ENCODE data around the gene EID2.

EID2 gene

DNA sequence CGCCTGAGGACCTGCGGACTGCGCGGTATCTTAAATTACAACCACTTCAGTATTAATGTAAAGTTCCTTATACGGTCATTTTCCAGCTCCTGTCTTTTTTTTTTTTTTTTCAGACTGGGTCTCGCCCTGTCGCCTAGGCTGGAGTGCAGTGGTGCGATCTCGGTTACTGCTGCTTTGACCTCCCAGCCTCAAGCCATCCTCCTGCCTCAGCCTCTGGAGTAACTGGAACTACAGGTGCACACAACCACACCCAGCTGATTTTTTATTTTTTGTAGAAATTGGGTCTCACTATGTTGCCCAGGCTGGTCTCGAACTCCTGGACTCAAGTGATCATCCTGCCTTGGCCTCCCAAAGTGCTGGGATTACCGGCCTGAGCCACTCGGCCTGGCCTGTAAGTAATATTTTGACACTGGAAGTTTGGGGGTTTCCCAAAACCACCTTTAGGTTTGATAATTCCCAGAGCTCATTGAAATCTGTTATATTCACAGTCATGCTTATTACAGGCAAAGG is 6.9 kb downstream of the EID2 start:
- DNase-seq, result no peak

DNA sequence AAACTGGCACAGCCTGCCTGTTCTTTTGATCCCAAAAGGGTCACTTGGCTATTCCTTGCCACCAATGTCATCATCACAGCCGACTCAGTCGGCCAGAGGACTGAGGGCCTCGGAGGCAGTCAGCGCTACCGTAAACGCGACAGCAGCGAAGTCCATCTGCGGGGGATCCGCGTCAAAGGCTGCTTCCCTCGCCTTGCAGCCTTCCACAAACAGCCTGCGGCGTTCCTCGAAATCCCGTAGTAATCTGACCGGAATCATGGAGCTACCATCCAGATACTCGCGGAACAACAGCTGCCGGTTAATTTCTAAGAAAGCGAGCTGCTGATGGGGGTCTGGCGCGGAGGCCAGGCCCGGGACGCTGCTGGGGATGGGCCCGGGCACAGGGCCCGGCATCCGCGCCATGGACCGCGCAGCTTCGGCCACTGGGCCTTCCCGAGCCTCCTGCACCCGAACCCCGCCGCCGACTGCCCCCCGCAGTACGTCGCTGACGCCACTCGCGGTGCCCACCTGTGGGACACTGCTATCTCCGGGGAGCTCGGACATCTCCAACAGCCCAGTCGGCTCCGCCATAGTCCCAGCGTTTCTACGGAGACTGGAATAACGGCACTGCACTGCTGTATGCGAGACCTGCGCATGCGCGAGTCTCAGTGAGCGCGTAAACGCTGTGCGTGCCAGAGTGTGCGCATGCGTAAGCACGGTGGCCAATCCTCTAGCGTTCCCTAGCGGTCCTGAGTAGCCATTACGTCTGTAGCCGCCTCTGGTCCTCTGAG is 7.5 kb downstream of the EID2 start, which contains the start of gene EID2B:
Gene EID2B (minus strand): TSS at position 620 of the 770 bp plus-strand sequence. CDS start 50 bp downstream, at position 570.
- DNase-seq, result peak; percentile 93 to 95

DNA sequence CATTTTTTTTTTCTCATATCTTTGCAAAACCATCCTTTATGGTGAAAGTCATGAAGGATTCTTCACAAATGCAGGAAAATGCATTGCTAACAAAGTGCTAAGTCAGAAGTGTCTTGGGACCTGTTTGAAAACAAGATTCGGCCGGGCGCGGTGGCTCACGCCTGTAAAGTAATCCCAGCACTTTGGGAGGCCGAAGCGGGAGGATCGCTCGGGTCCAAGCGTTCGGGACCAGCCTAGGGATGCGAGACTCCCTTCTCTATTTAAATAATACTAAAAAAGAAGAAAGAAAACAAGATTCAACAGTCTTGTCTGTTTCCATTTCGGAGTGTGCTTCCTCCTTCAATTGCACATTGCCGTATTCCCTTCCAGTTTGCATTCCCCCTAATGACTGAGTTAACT is 8.1 kb downstream of the EID2 start:
- no peak for DNase-seq

DNA sequence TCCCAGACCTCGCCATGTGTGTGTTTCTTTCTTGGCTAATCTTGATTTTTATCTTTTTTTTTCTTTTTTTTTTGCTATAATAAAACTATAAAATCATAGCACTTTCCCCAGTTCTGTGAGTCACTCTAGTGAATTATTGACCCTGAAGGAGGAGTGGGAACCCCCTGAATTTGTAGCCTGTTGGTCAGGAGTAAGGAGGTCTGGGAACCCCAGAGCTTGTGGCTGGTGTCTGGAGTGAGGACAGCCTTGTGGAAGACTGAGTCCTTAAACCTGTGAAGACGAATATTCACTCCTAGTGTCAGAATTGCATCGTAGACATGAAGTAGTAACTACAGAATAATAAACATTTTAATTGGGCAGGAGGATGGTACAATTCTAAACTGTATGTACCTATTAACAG is 14.8 kb downstream of the EID2 start:
- no peak for DNase-seq

DNA sequence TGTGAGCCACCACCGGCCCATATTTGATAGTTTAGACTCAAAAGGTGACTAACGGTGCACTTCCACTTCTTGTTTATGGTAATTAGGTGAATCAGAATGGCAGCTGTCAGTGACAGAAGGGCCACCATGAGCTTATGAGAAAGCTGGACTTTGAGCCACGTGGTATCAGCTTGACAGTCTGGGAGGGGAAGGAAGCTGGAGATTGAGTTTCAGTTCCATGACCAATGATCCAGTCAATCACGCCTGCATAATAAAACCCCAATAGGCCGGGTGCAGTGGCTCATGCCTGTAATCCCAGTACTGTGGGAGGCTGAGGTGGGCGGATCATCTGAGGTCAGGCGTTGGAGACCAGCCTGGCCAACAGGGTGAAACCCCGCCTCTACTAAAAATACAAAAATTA is 15.5 kb downstream of the EID2 start:
- no peak for DNase-seq

DNA sequence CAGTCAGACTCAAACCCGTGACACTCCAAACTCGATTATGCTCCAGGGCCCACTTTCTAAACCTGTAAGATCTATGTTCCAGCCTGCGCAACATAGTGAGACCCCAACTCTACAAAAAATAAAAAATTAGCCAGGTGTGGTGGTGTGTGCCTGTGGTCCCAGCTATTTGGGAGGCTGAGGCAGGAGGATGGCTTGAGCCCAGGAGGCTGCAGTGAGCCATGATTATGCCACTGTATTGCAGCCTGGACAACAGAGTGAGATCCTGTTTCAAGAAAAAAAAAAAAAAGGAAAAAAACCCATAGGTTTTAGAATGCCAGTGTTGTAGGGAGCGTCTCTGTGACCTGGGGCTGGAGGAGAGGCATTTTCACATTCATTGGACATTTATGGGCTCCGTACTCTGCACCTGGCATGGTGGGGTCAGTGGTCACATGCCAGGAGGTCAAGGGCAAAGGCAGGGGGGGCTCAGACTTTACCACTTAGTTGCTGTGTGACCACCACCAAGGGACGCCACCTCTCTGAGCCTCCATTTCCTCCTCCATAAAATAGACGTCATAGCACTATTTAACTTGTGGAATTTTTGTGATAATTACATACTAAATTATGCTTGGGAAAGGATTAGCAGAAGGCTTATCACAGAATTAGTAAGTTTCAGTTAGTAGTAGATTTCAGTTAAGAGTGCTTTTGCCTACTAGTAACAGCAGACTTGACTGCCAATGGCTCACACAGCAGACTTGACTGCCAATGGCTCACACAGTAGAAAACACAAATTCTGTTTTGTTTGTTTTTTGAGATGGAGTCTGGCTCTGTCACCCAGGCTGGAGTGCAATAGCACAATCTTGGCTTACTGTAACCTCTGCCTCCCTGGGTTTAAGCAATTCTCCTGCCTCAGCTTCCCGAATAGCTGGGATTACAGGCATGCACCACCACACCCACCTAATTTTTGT is 19.1 kb downstream of the EID2 start:
- DNase-seq, result no peak

GRCh38 chr19:39518975-39519374 is 21.0 kb downstream of the EID2 start:
- DNase-seq, result no peak

DNA sequence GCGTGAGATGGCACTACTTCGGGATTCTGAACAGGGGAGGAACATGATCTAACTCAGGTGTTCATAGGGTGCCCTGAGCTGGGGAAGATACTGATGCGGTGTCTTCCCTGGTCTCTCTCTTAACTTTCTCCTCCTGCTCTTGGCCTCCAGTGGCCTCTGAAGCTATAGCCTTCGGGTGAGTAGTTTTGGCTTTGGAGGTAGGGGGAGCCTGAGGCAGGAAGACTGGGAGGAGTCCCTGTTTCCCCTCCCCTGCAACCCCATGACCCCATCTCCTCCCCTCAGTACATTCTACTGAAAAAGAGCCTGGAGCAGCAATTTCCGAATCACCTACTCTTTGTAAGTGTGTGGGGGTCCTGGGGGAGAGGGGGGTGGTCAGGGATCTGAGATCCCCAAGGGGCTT is 21.5 kb downstream of the EID2 start:
- DNase-seq, result no peak

GRCh38 chr19:39517432-39517831 is 22.5 kb downstream of the EID2 start:
- no peak for DNase-seq

DNA sequence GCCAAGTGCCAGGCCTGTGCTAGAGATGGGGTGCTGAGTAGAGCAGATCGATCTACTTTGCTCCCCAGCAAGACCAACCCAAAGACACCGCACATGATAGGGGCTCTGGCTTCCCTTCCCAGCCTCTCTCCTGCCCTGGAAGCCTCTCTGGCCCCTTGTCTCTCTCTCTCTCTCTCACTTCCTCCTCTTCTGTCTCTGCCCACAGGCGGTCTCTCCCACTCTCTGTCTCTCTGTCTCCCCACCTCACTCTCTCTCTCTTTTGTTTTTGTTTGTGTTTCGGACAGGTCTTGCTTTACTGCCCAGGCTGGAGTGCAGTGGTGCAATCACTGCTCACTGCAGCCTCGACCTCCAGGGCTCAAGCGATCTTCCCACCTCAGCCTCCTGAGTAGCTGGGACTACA is 23.7 kb downstream of the EID2 start:
- DNase-seq, result no peak

DNA sequence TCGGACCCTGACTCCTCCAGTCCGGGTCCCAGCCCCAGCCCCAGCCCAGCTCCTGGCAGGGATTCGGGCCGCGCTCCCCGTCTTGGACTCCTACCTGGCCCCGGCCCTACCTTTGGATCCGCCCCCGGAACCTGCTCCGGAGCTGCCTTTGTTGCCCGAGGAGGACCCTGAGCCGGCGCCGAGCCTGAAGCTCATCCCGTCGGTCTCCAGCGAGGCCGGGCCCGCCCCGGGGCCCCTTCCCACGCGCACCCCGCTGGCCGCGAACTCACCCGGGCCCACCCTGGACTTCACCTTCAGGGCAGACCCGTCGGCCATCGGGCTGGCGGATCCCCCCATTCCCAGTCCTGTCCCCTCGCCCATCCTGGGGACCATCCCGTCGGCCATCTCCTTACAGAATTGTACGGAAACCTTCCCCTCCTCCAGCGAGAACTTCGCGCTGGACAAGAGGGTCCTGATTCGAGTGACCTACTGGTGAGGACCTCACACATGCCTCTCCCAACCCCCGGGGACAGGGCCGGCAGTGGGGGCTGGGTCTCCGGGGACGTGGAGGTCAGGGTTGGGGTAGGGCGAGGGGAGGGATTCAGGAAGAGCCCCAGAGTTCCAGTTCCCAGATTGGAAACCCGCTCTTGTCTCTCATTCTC is 24.3 kb downstream of the EID2 start:
- DNase-seq, result no peak

DNA sequence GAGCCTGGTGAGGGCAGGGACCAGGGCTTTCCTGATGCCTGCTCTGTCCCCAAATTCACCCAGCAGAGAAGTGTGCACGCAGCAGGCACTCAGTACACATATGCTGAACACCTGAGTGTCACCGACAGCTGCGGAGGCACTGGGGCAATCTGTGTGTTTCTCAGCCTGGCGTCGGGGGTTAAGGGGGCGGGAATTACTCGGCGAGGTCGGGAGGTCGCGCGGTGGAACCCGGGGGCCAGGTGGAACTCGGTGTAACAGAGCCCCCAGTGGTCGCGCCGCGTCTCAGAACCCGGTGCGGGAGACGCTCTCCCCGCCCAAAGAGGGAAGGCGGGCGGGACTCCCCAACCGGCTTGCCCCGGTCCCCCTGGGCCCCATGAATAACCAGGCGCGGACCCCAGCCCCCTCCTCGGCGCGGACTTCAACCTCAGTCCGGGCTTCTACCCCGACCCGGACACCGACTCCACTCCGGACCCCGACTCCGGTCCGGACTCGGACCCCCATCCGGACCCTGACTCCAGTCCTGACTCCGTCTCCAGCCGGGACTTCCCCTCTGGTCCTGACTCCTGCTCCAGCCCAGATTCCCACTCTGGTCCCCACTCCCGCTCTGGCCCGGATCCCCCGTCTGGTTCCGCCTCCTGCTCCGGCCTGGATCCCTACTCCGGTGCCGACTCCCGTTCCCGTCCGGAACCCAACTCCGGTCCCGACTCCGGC is 25.0 kb downstream of the EID2 start, which contains the start of gene SELENOV:
Gene SELENOV (plus strand): TSS at position 300 of the 711 bp plus-strand sequence. CDS start 74 bp downstream, at position 374.
- no peak for DNase-seq

- DNase-seq, result no peak
These were observed 27.0 kb downstream of the EID2 start for GRCh38 chr19:39512988-39513387.

GRCh38 chr19:39509233-39509632 is 30.7 kb downstream of the EID2 start:
- no peak for DNase-seq

DNA sequence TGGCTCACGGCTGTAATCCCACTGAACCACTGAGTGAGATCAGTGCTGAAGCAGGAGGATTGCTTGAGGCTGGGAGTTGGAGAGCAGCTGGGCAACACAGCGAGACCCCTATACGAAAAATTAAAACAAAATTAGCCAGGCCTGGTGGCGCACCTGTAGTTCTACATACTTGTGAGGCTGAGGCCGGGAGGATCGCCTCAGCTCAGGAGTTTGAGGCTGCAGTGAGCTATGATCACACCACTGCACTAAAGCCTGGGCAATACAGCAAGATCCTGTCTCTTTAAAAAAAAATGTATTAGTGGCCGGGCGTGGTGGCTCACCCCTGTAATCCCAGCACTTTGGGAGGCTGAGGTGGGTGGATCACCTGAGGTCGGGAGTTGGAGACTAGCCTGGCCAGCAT is 31.3 kb downstream of the EID2 start:
- DNase-seq, result no peak

DNA sequence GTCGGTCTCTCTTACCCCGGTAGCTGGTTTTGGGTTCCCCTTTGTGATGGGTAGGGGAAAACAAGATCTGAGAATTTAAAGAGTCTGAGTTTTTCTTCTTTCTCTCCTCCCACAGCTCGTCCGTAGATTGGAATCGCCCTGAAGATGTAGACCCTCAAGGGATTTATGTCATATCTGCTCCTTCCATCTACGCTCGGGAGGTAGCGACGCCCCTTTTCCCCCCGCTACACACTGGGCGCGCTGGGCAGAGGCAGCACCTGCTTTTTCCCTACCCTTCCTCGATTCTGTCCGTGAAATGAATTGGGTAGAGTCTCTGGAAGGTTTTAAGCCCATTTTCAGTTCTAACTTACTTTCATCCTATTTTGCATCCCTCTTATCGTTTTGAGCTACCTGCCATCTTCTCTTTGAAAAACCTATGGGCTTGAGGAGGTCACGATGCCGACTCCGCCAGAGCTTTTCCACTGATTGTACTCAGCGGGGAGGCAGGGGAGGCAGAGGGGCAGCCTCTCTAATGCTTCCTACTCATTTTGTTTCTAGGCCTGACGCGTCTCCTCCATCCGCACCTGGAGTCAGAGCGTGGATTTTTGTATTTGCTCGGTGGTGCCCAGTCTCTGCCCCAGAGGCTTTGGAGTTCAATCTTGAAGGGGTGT is 32.1 kb downstream of the EID2 start:
- DNase-seq, result no peak

DNA sequence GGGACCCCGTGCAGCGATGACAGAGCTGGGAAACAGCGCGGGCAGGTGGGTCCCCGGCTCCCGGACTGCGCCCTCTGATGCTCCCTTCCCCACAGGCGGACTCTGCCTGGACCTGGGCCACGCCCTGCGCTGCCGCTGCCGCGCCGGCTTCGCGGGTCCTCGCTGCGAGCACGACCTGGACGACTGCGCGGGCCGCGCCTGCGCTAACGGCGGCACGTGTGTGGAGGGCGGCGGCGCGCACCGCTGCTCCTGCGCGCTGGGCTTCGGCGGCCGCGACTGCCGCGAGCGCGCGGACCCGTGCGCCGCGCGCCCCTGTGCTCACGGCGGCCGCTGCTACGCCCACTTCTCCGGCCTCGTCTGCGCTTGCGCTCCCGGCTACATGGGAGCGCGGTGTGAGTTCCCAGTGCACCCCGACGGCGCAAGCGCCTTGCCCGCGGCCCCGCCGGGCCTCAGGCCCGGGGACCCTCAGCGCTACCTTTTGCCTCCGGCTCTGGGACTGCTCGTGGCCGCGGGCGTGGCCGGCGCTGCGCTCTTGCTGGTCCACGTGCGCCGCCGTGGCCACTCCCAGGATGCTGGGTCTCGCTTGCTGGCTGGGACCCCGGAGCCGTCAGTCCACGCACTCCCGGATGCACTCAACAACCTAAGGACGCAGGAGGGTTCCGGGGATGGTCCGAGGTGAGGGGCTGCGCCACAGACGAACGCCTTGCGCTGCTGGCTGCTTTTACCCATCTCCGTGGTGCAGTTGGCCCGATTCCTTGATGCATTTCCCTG is 32.8 kb downstream of the EID2 start:
- DNase-seq, result peak; percentile 56 to 87

- DNase-seq, result no peak
These were observed 33.4 kb downstream of the EID2 start for GRCh38 chr19:39506598-39506943.

- no peak for DNase-seq
These were observed 37.1 kb downstream of the EID2 start for GRCh38 chr19:39502640-39503417.

- DNase-seq, result no peak
These were observed 38.6 kb downstream of the EID2 start for GRCh38 chr19:39501340-39501739.
